NCI-H128 (cell line): ENCODE measurements around the gene CPAMD8.
"Not testable (repeated sequence)": the region's sequence is repeated elsewhere in the genome, so short reads cannot be mapped to it uniquely, and the experiment has no call there.

Source experiments
- DNase-seq: peaks from one replicate; lab custom pipeline; 2025; ENCODE audit not compliant: unreplicated experiment; lab: John Stamatoyannopoulos, UW

Gene CPAMD8

DNA sequence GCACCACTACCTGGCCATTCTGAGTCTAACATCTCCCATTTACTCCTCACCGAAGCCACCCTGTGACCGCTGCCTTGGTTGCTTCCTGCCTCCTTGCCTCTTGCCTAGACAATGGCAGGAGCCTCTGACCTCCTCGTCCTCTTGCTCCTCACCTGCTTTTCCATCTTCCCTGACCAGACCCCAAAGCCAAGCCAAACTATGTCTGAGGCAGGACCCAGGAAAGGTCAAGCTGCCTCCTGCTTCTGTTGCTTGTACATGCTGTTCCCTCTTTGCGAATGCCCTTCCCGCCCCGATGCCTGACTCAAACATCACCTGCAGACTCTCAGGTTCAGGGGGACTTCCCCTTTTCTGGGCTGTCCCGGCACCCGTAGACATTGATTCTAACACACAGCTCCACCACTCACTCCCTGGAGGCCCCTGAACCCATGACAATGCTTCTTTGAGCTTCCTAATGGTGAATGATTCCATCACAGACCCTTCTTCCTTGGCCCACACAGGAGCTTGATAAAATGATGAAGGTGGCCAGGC is 77.0 kb downstream of the CPAMD8 start:
- DNase-seq: no peak

DNA sequence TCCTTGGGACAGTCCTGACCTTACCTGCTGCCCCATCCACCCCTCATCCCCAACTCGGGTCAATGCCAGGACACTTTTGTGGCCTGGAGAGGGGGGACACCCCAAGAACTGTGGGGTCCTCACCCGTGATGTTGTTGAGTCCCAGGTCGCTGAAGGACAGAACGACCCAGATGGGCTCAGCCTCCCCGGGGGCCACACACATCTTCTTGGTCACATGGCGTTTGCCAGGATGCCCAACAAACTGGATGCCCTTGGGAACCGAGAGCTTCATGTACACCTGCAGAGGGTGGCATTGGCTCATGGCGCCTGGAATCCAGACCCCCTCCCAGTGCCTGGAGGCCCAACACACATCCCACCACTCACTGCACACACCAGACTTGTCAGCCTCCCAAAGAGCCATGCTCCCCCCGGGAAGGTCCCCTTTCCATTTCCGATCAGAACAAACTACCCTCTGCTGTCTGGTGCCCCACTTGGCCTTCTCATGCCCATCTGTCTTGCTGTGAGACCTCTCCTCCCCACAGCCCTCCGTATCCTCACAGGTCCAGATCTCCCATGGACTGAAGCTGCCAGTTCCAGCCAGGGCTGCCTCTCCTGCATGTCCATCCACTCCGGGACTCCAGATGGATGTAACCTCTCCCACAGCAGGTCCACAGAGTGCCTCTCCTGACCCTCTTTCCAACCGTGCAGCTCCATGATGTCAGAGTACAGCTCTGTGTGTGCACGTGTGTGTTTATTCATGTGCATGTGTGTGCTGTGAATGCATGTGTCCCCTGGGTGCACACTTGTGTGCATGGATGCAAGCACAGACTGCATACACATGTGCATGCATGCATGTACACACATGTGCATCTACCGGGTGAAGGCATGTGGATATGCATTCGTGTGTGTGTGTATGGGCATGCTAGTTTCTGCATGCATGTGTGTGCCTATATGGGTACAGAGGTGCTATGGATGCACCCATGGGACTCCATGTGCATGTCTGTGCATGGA is 79.4 kb downstream of the CPAMD8 start:
- no peak for DNase-seq

DNA sequence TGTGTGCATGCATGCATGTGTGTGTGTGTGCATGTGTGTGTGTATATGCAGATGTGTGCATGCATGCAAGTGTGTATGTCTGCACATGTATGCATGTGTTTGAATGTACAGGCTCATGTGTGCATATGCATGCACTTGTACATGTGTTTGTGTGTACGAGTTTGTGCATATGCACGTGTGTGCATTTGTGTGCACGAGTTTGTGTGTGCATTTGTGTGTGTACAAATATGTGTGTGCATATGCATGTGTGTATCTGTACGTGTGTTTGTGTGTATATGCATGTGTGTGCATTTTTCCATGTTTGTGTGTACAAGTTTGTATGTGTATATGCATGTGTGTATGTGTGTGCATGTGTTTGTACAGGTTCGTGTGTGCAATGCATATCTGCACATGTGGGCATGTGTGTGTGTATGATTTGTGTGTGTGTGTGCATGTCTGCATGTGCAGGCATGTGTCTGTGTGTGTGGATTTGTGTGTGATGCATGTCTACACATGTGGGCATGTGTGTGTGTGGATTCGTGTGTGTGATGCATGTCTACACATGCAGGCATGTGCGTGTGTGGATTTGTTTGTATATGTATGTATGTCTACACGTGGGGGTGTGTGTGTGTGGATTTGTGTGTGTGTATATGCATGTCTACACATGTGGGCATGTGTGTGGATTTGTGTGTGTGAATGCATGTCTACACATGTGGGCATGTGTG is 80.7 kb downstream of the CPAMD8 start:
- no peak for DNase-seq

DNA sequence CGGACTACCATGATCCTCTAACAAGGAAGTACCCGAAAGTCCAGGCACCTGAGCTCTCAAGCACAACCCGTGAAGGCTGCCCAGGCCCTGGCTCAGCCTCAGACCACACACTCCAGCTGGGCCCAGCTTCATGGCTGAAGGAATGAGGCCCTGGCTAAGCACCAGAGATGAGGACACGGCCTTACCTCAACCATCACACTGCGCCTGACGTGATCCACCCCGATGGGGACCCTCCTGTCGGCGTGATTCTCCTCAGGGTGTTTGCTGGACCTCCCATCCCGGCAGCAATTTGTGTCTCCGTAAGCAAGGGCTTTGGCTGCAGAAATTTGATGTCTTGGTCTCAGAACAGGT is 81.3 kb downstream of the CPAMD8 start:
- DNase-seq: no peak

DNA sequence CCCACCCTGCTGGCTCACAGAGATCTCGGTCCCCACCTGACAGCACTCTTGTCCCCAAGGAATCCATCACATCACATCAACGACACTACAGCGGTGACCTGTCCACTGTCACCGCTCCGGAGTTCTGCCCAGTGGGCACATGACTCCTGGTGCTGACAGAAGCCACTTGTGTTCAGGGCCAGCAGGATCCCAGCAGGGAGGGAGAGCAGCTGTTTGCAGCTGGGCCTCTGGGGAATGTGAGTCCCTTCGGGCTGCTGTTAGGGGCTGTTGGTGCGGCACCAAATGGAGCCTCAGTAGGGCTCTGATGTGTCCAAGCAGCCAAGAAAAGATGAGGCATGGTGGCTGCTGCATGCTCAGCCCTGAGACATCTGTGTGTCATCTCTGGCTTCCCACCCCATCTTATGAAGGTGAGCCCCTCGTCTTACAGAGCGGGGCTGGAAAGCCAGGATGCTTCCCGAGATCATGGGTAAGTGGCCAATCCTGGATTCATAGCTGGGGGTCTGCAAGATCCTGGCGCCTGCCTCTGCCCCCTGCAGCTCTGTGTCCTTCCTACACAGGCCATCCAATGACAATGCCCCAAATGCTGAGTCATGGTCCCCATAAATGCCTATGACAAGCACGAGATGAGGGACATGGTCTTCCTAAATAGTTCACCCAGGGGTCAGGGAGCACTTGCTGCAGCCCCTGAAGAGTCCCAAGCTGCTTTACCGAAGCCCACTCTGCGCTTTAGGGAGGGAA is 81.8 kb downstream of the CPAMD8 start:
- no peak for DNase-seq

DNA sequence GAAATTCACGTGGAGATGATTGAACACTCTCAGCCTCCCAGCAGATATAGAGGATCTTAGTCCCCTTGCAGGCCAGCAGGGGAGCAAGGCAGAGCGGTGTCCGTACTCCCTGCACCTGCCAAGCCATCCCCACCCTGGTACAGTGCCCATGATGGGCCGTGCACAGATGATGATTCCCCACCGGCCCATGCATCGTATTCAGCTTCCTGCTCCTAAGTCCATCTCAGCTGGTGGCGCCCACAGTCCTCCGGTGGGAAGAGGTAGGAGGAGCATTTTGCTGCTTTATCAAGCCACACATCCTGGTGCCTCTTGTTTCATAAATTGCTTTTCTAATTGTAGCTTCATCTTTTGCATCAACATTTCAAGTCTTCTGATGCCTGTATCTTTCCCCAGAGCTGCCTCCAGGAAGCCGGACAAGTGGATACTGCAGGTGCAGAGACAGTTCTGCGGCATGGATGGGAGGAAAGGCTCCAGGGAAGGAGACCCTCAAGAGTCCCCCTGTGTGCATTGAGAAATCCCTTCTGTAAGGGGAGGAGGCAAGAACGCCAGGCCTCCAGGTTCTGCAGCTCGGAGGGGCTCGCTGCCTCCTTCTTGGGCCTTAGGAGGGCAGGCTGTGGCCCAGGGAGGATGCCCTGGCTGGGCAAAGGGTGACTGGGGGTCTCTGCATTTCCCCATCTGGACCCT is 82.5 kb downstream of the CPAMD8 start:
- no peak for DNase-seq

DNA sequence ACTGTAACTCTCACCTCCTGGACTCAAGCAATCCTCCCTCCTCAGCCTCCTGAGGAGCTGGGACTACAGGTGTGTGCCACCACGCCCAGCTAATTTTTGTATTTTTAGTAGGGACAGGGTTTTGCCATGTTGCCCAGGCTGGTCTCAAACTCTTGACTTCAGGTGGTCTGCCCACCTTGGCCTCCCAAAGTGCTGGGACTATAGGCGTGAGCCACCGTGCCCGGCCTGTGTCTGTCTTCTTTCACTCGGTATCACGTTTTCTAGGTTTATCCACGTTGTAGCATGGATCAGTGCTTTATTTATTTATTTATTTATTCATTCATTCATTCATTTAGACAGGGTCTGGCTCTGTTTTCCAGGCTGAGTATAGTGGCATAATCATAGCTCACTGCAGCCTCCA is 83.5 kb downstream of the CPAMD8 start:
- not testable (repeated sequence) for DNase-seq

DNA sequence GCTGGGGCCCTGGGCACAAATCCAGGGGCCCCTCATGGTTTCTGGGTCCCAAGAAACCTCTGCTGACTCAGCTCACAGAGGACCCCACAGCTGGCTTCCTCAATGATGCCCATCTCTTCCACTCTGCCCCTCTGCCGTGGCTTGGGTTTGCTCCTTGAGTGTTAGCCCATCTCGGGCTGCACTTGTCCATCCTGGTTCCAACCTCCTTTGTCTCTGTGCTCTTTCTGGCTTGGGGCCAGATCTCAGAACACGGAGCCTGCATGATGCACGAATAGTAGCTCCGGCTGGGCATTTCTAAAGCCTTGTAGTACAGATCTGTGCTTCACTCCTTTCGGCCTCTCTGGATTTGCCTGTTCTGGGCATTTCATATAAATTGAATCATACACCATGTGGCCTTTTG is 84.0 kb downstream of the CPAMD8 start:
- no peak for DNase-seq

DNA sequence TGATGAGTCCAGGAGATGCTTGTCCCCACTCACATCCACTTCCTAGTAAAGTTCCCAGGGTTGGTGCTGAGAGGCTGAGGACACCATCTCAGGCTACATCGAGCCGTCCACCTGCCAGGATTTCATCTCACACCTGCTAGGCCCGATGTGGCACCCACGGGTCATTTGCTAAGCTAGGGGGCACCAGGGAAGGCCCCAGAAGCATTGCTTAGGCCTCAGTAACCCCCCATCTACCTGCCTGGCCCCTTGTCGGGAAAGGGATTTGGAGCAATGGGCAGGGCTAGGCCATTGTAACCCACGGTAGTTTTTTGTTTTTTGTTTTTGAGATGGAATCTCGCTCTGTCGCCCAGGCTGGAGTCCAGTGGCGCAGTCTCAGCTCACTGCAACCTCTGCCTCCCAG is 86.0 kb downstream of the CPAMD8 start:
- DNase-seq: no peak

DNA sequence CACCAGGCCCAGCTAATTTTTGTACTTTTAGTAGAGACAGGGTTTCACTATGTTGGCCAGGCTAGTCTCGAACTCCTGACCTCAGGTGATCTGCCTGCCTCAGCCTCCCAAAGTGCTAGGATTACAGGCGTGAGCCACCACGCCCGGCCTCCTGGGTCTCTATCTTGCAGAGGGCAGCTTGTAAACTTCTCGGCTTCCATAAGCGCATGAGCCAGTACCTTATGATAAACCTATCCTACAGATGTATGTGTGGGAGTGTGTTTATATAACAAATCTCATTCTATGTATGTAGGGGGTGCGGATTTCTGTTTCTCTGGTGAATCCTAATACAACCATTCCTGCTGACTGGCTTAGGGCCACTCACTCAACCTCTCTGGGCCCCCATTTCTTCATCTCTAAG is 86.5 kb downstream of the CPAMD8 start:
- DNase-seq: not testable (repeated sequence)

DNA sequence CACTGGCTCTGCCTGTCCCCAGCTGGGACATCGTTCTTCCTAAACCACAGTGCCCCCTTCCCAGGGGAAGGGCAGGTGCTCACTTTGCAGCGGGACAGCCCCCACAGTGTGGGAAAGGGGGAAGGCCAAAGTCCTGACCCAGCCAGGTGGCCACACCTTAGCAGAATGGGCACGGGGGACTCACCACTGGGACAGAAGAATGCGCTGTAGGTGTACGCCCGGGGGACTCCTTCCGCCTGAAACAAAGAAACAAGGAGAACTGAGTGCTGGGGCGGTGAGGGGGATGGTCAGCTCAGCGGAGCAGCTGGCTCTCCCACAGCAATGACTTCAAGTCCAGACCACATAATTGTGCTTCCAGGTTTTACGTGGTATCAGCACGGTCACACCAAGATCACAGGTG is 88.4 kb downstream of the CPAMD8 start:
- no peak for DNase-seq

DNA sequence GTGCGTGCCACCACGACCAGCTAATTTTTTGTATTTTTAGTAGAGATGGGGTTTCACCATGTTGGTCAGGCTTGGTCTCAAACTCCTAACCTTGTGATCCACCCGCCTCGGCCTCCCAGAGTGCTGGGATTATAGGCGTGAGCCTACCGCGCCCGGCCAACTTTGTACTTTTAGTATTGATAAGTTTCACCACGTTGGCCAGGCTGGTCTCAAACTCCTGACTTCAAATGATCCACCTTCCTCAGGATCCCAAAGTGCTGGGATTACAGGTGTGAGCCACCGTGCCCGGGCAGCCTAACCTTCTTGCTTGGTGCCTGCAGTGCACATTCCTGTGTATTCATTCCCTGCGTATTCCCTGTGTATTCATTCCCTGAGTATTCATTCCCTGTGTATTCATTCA is 88.8 kb downstream of the CPAMD8 start:
- not testable (repeated sequence) for DNase-seq

DNA sequence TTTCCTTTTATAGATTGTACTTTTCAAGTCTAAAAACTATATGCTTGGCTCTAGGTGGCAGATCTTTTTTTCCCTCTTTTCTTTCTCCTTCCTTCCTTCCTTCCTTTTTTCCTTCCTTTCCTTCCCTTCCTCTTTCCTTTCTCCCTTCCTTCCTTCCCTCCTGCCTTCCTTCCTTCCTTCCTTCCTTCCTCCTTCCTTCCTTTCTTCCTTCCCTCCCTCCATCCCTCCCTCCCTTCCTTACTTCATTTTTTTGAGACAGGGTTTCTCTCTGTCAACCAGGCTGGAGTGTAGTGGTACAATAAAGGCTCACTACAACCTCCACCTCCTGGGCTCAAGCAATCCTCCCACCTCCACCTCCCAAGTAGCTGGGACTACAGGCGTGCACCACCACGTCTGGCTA is 89.7 kb downstream of the CPAMD8 start:
- no peak for DNase-seq

DNA sequence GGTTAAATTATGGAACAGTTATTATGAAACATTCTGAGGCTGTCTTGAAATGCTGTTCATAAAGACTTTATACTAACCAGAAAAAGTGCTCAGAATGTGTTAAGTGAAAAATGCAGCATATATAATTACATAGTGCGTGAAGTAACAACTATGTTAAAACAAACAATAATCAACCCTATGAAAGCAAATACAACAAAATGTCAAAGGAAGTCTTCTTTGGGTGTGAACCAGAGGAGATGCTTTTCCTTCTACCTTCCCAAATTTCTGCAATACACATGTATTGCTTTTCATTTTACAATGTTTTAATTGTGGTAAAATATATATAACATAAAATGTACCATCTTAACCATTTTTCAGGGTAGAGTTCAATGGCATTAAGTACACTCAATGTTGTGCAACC is 92.1 kb downstream of the CPAMD8 start:
- DNase-seq: no peak

DNA sequence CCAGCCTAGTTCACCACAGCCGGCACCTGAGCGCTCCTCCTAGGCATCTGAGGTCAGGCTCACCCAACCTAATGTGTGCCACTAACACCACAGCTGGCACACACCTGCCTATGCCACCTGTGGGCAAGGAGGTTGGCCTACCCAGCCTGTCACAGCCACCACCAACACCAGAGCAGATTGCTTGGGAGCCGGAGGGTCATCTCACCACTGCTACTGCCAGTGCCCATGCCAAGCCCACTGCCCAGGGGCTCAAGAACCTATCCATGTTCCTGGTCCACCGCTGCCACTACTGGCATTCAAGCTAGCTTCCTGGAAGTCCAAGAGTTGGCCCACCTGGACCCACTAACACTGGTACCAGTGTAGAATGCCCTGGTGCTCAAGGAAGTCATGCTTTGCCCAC is 95.3 kb downstream of the CPAMD8 start:
- DNase-seq: no peak

DNA sequence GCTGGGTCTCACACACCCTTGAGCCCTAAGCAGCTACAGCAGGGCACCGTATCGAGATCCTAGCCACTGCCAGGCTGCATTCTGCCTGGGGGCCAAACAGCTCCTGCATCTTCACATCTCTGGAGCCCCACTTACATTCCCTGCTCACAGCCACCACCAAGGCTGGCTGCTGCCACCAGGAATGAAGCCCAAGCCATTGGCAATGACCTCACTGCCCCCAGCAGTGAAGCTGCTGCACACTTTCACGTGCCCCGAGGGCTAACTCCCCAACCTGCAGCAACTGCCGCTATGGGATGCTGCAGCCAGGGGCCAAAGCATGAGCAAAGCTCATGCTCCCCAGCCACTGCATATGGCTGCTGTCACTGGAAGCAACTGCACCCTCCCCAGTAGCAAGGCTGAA is 95.9 kb downstream of the CPAMD8 start:
- no peak for DNase-seq

DNA sequence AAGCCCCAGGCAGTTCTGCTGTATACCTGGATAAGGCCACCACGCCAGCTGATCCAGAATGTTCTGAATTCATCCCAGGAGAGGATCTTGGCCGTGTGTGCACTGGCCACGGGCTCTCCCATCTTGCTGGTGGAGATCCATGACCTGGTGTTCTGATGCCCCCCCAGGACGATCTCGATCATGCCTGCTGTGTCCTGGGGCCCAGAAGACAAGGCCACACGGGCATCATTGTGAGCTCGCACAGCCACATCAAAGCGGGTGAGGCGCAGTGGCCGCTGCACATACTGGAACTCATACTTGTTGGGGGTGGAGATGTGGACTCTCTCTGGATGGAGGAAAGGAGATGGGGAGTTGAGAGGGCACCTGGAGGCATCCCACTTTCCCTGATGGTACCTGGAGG is 97.7 kb downstream of the CPAMD8 start:
- no peak for DNase-seq

DNA sequence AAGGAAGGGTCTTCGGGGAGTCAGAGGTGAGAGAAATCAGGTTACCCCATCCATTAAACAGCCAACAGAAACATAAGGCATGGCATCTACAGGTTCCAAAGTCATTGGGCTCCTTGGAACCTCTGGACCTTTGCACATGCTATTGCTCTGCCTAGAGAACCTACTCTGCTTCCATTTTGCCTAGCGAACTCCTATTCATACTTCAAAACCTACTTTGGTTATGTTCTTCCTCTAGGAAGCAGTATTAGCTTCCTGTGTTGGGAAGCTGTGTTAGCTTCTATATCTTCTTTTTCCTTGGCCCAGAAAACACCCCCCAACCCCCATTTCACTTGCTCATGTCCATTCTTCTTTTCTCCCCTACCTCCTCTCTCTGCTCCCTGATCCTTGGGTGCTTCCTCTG is 98.3 kb downstream of the CPAMD8 start:
- DNase-seq: no peak

DNA sequence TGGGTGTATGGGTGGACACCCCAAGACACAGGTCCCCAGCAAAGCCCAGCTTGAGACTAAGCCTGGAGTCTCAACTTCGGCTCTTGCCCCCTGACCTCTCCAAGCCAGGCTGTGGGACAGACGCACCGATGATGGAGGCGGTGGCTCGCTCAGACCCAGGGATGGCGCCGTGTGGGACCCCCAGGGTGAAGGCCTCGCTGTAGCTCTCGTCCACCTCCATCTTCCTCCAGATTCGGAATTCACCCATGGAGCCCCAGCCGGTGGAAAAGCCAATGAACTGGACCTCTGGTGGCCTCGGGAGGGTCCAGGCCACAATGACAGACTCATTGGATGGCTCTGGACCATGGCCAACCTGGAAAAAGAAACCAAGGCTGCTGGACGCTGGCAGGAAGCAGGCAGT is 98.7 kb downstream of the CPAMD8 start:
- no peak for DNase-seq

DNA sequence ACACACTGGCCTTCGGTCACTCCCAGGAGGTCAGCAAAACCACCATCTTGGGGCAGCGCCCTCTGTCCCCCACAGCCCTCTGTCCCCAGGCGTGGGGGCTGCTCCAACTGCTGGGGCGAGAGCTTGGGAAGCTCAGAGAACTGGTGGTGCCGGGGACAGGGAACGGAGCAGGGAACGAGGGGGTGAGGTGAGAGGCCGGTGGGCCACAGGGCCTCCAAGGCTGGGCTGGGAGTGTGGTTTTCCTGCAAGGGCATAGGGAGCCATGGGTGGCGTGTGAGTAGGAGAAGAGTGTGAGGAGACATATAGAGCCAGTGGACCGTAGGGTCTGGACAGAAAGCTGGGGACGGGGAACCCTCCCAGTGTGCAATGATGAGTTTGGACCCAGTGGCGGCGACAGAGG is 103.7 kb downstream of the CPAMD8 start:
- DNase-seq: no peak

DNA sequence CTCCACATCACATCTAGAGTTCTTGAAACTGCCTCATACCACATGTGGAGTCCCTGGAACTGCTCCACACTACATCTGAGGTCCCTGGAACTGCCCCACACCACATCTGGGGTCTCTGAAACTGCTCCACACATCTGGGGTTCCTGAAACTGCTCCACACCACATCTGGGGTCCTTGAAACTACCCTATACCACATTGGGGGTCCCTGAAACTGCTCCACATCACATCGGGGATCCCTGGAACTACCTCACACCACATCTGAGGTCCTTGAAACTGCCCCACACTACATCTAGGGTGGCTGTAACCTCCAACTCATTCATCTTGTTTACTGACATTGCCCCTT is 104.0 kb downstream of the CPAMD8 start:
- no peak for DNase-seq
